Mononuclear cell (primary cell): ENCODE measurements around the gene DCC. TPM values are rescaled to one million over a fixed set of nuclear protein-coding genes. Genes with fewer than 3 reads are reported as not detected.

ENCODE experiments used
- H3K27me3 ChIP-seq: 2 replicates; pipeline ENCODE4 v1.6.0; 2011; ENCODE audit warnings: low read length, control low read depth; ENCODE audit not compliant: insufficient read depth
- H3K4me1 ChIP-seq: 2 replicates; pipeline ENCODE4 v1.5.1; 2011; ENCODE audit warnings: mild to moderate bottlenecking, low read length, control low read depth; ENCODE audit not compliant: insufficient read depth
- H3K4me3 ChIP-seq: 2 replicates; pipeline ENCODE4 v1.5.1; 2011; ENCODE audit warnings: mild to moderate bottlenecking, low read length, moderate library complexity
- H3K9me3 ChIP-seq: 2 replicates; pipeline ENCODE4 v1.5.1; 2011; ENCODE audit warnings: low read depth, mild to moderate bottlenecking, control low read depth, low read length
- total RNA-seq: library from RNA; depleted of rRNA; stranded (reverse); fragments of >200 nt; gene quantifications from one replicate; pipeline ENCODE4 v1.2.3, GENCODE V29; 2012

The DCC gene
- total RNA-seq, 1 donor = under 0.01 TPM

GRCh38 chr18:52970686-52971085 lies 630.7 kb downstream of the DCC start:
- H3K4me3 ChIP-seq = no peak overlapping the region
- no peaks in the 10 kb centered on the region for H3K4me1 ChIP-seq
- no peaks in the 10 kb centered on the region for H3K9me3 ChIP-seq
- no peaks in the 10 kb centered on the region for H3K27me3 ChIP-seq

- no peaks in the 10 kb centered on the region for H3K27me3 ChIP-seq
- H3K9me3 ChIP-seq = no peaks in the 10 kb centered on the region
- no peaks in the 10 kb centered on the region for H3K4me1 ChIP-seq
- H3K4me3 ChIP-seq = no peak overlapping the region
These were observed 631.1 kb downstream of the DCC start for GRCh38 chr18:52971097-52971496.

GRCh38 chr18:52979892-52980291 lies 639.9 kb downstream of the DCC start:
- Histone ChIP-seq H3K9me3 (no peaks in the 10 kb centered on the region), H3K4me3 (no peak overlapping the region), H3K4me1 (no peaks in the 10 kb centered on the region), H3K27me3 (no peaks in the 10 kb centered on the region)

GRCh38 chr18:52991246-52991645 lies 651.2 kb downstream of the DCC start:
- Histone ChIP-seq H3K27me3 (no peaks in the 10 kb centered on the region), H3K4me3 (no peak overlapping the region), H3K9me3 (no peaks in the 10 kb centered on the region), H3K4me1 (no peaks in the 10 kb centered on the region)

GRCh38 chr18:52992041-52992440 lies 652.0 kb downstream of the DCC start:
- no peaks in the 10 kb centered on the region for H3K9me3 ChIP-seq
- no peaks in the 10 kb centered on the region for H3K27me3 ChIP-seq
- no peaks in the 10 kb centered on the region for H3K4me1 ChIP-seq
- H3K4me3 ChIP-seq = no peak overlapping the region

- no peak overlapping the region for H3K4me3 ChIP-seq
- no peaks in the 10 kb centered on the region for H3K4me1 ChIP-seq
- H3K9me3 ChIP-seq = no peaks in the 10 kb centered on the region
- no peaks in the 10 kb centered on the region for H3K27me3 ChIP-seq
These were observed 655.9 kb downstream of the DCC start for GRCh38 chr18:52995875-52996274.

- Histone ChIP-seq H3K4me1 (no peaks in the 10 kb centered on the region), H3K4me3 (no peak overlapping the region), H3K9me3 (no peaks in the 10 kb centered on the region), H3K27me3 (no peaks in the 10 kb centered on the region)
These were observed 659.6 kb downstream of the DCC start for GRCh38 chr18:52999633-53000032.

- no peaks in the 10 kb centered on the region for H3K27me3 ChIP-seq
- H3K4me1 ChIP-seq = no peaks in the 10 kb centered on the region
- peaks cover 5% of the 10 kb centered on the region for H3K9me3 ChIP-seq
- H3K4me3 ChIP-seq = no peak overlapping the region
These were observed 664.8 kb downstream of the DCC start for GRCh38 chr18:53004798-53005197.

- Histone ChIP-seq H3K9me3 (no peaks in the 10 kb centered on the region), H3K4me1 (no peaks in the 10 kb centered on the region), H3K4me3 (no peak overlapping the region), H3K27me3 (no peaks in the 10 kb centered on the region)
These were observed 678.8 kb downstream of the DCC start for GRCh38 chr18:53018791-53019190.

GRCh38 chr18:53025247-53025646 lies 685.2 kb downstream of the DCC start:
- no peaks in the 10 kb centered on the region for H3K4me1 ChIP-seq
- H3K9me3 ChIP-seq = no peaks in the 10 kb centered on the region
- no peaks in the 10 kb centered on the region for H3K27me3 ChIP-seq
- no peak overlapping the region for H3K4me3 ChIP-seq

- Histone ChIP-seq H3K27me3 (no peaks in the 10 kb centered on the region), H3K9me3 (no peaks in the 10 kb centered on the region), H3K4me3 (no peak overlapping the region), H3K4me1 (no peaks in the 10 kb centered on the region)
These were observed 688.6 kb downstream of the DCC start for GRCh38 chr18:53028565-53028964.

- no peaks in the 10 kb centered on the region for H3K4me1 ChIP-seq
- no peaks in the 10 kb centered on the region for H3K9me3 ChIP-seq
- H3K27me3 ChIP-seq = no peaks in the 10 kb centered on the region
- no peak overlapping the region for H3K4me3 ChIP-seq
These were observed 693.1 kb downstream of the DCC start for GRCh38 chr18:53033128-53033527.

GRCh38 chr18:53038608-53039007 lies 698.6 kb downstream of the DCC start:
- H3K4me3 ChIP-seq = no peak overlapping the region
- no peaks in the 10 kb centered on the region for H3K4me1 ChIP-seq
- no peaks in the 10 kb centered on the region for H3K9me3 ChIP-seq
- no peaks in the 10 kb centered on the region for H3K27me3 ChIP-seq

- Histone ChIP-seq H3K4me3 (no peak overlapping the region), H3K9me3 (no peaks in the 10 kb centered on the region), H3K27me3 (no peaks in the 10 kb centered on the region), H3K4me1 (no peaks in the 10 kb centered on the region)
These were observed 700.3 kb downstream of the DCC start for GRCh38 chr18:53040286-53040685.

GRCh38 chr18:53056064-53056463 lies 716.1 kb downstream of the DCC start:
- no peaks in the 10 kb centered on the region for H3K9me3 ChIP-seq
- H3K27me3 ChIP-seq = no peaks in the 10 kb centered on the region
- H3K4me3 ChIP-seq = no peak overlapping the region
- H3K4me1 ChIP-seq = no peaks in the 10 kb centered on the region

GRCh38 chr18:53070788-53071187 lies 730.8 kb downstream of the DCC start:
- no peaks in the 10 kb centered on the region for H3K9me3 ChIP-seq
- no peaks in the 10 kb centered on the region for H3K27me3 ChIP-seq
- no peak overlapping the region for H3K4me3 ChIP-seq
- no peaks in the 10 kb centered on the region for H3K4me1 ChIP-seq

GRCh38 chr18:53080687-53081086 lies 740.7 kb downstream of the DCC start:
- Histone ChIP-seq H3K27me3 (no peaks in the 10 kb centered on the region), H3K9me3 (no peaks in the 10 kb centered on the region), H3K4me1 (no peaks in the 10 kb centered on the region), H3K4me3 (no peak overlapping the region)
